Fibroblast of skin of abdomen (primary cell): ENCODE data around the gene ITIH1.

Experiments used
- DNase-seq: peaks from one replicate; pipeline ENCODE4 v3.0.0-alpha.2; 2013

The ITIH1 gene

GRCh38 chr3:52790741-52791140, 13.3 kb downstream of the ITIH1 start:
- DNase-seq, result no peak

- DNase-seq, result no peak
Observed at GRCh38 chr3:52791366-52791765, 14.0 kb downstream of the ITIH1 start.

DNA sequence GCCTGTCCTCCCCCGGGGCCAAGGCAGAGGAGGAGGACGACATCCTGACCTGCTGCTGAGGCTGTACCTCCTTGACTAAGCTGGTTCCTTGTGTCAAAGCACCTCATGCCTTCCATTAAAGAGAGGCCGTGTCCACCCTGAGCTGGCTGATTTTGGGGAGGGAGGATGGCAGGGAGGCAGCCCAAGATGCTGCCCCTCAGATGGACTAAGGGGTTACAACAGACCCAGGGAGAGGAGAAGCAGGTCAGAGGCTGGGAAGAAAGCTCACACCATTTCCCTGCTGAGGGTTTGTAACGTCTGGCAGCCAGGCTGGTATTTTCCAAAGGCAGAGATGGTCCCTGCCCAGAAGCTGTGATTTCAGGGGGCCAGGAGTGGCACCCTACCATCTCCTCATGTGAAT, 14.5 kb downstream of the ITIH1 start:
- DNase-seq, result no peak

DNA sequence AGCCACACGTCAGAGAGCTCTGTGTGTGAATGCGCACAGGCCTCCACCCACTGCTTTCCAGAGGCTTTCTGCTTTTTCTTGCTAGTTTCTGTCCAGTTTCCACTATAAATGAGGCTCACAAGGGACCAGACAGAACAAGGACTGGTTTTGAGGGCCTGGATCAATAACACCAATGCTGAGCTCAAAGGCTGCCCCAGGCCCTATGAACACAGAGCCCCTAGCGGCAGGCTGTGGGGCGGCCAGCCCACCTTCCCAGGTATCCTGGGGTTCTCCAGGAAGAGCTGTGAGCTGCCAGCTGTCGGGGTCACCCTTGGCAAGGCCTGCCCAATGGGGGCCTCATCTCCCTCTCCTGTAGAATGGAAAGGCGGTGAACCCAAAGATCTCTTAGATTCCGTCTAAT, 15.0 kb downstream of the ITIH1 start:
- no peak for DNase-seq

- DNase-seq, result no peak
Observed at GRCh38 chr3:52792961-52793695, 15.7 kb downstream of the ITIH1 start.

GRCh38 chr3:52793702-52794611, 16.6 kb downstream of the ITIH1 start:
- DNase-seq, result no peak

- DNase-seq, result no peak
Observed at GRCh38 chr3:52794612-52795099, 17.3 kb downstream of the ITIH1 start, which contains the start of gene ITIH3. Gene ITIH3 (plus strand): TSS chr3:52794796. CDS start chr3:52794804, 8 bp downstream.

DNA sequence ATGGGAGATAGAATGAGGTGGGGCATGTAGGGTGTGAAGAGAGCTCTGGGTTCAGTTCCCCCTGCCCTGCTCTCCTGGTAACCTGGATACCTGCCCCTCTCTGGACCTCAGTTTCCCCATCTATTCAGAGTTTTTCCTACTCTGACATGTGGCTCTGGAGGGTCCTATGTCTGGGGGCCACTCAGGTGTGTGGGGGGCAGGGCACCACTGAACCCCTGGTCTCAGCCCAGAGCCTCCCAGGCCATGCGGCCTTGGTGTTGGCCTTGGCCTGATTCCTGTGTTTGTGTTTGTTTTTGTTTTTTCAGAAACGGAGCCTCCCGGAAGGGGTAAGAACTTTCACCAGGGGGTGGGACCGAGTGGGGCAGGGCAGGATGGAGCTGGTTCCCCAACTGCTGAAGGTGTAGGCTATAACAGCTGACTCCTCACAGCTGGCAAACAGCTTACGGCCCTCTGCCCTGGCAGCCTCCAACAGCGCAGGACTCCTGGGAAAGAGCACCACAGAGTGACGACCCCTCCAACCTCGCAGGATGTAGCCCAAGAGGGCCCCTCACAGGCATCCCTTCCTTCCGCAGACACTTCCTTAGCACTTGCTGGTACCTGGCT, 18.0 kb downstream of the ITIH1 start:
- DNase-seq, result no peak

- DNase-seq, result no peak
Observed at GRCh38 chr3:52796411-52796810, 19.0 kb downstream of the ITIH1 start.

DNA sequence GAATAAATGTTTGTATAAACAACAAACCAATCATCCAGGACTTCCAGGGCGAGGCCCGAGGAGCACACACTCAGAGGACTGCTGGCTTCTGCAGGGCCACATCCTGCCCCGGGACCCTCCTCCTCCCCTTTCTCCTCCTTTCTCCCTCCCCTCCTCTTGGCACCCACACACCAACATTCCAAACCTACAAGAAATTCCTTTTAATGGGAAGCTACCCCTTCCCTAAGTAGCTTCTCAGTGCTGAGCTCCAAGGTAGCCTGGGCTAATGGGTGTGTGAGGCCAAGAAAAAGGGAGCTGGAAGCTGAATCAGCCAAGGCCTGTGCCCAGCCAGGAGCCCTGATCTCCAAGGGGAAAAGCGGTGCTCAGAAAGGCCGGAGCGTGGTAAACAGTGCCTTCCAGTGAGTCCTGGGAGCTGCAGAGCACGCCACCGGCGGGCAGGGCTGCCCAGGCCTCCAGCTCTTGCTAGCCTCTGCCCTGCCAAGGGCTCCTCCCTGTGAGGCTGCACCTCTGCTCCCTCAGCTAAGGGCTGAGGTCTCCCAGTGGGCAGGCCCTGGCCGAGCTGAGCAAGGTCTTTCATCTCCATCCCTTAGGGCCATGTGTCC, 21.1 kb downstream of the ITIH1 start:
- DNase-seq, result peak; percentile 13

DNA sequence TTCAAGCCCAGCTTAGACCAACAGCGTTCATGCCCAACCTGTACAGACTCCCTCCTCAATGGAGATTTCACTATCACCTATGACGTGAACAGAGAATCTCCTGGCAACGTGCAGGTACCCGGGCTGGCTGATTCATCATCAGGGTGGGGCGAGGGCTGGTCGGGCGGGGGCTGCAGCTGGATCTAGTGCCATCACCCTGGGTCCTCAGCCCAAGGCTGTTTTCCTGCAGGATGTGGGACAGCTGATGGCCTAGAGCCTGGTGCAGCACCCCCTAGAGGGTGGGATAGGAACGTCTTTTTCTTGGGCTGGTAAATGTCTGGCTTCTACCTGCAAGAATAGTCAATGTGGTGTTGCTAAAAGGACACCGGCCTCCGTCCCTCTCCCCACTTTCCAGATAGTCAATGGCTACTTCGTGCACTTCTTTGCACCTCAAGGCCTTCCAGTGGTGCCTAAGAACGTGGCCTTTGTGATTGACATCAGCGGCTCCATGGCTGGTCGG, 21.6 kb downstream of the ITIH1 start:
- no peak for DNase-seq

GRCh38 chr3:52800079-52800478, 22.7 kb downstream of the ITIH1 start:
- DNase-seq, result no peak

GRCh38 chr3:52801839-52802238, 24.4 kb downstream of the ITIH1 start:
- peak; percentile 13 for DNase-seq

- DNase-seq, result no peak
Observed at GRCh38 chr3:52805270-52806039, 28.1 kb downstream of the ITIH1 start.

DNA sequence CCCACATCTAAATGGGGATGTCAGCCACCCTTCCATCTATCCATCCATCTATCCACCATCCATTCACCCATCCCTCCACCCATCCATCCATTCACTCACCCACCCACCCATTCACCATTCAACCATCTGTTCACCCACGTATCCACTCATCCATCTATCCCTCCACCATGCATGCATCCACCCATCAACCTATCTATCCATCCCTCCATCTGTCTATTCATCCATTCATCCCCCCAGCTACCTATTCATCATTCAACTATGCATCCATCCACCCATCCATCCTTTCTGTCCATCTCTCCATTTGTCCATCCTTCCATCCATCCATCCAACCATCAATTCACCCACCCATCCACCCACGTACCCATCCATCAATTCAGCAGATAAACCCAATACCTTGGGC, 31.8 kb downstream of the ITIH1 start:
- no peak for DNase-seq

DNA sequence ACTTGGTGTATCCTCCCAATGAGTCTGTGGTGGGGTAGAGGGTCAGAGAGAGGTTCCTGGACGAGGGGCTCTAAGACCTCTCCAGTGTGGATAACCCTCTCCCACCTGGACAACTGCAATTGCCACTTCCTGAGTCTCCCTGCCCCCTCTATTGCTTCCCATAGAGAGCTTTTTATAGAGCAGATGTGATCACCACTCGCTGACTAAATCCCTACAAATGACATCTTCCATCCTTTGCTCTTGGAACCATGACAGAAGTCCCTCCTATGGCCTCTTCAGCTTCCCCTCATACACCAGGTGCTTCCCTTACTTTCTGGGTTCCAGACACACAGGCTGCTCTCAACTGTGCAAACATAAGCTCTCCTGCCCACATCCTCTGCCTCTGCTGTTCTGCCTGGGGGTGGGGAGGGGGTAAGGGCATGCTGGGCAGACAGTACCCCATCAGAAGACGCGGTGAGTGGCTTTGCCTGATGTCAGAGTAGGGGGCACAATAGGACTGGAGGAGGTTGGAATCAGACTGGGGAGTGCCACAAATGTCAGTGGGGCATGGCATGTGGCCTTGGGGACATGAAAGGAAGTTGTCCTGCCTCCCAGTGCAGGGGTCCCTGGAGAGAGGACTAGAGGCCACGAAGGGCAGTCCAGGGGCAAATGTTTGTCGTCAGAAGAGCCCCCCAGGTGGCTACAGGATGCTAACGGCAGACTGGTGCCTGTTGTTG, 32.4 kb downstream of the ITIH1 start:
- DNase-seq, result no peak

- no peak for DNase-seq
Observed at GRCh38 chr3:52810923-52811322, 33.5 kb downstream of the ITIH1 start.

DNA sequence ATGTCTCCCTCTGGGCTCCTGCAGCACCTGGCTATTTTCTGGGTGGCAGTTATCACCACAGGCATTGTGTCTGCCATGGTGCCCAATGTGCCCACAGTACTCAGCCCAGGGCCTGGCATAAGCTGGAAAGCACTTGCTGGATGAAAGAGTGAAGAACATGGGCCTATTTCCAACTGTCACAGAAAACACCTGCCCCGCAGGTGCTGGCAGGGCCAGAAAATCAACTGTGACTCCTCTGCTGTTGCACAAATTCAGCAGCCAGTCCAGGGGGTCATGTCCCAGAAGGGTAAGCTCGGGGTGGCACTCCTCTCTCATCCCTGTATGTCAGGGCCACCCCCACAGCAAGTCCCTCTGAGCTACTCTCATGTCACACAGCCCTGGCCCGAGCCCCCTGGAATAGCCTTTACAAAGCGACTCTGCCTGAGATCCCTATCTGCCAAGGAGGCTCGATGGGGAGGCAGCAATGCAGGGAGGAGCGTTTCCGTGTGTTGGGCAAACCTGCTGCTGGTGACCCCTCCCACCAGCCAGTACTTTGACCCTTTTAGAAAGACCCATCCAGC, 34.1 kb downstream of the ITIH1 start:
- no peak for DNase-seq

- DNase-seq, result no peak
Observed at GRCh38 chr3:52813810-52814209, 36.4 kb downstream of the ITIH1 start.

DNA sequence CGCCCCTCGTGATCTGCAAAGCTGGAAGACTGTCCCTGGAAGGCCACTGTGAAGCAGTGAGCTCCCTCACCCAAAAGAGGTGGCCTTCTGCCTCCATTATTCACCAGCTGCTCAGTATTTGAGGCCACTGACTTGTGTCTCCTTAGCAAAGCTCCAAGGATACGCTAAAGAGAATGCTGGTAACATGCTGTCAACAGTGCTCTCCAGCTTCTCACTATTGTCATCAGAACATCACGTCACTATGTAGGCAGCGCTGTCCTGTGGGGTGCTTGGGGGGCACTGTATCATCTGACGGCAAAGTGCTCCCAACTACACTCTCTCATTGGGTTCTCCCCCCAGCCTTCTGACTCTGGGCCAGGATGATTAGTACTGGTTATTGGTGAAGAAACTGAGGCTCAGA, 38.8 kb downstream of the ITIH1 start:
- DNase-seq, result no peak

DNA sequence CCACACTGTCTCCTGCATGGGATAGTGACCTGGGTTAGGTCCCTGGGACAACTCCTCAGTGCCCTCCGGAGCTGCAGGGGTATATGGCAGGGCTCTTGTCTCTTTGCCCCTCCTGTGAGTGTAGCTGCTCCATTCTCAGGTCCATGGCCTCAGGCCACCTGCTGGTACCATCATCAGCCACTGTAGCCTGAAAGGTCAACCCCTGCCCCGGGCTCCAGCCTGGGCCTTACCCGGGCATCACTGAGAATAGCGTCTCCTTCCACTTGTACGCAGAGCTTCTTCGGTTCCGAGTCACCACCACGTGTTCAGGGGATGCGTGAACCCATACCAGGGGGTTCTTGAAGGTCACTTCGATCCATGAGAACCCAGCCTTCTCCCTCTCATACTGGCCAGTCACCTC, 39.3 kb downstream of the ITIH1 start:
- DNase-seq, result no peak
